ENCODE results near the gene PLA2R1.
"Not testable (repeated sequence)": the region's sequence is repeated elsewhere in the genome, so short reads cannot be mapped to it uniquely, and the experiment has no call there.

PLA2R1 gene

GRCh38 chr2:160063271-160063670 is 856 bp upstream of the PLA2R1 start:
- DNase-seq: no peak

- DNase-seq: no peak
Measured at GRCh38 chr2:160061944-160062291, 497 bp downstream of the PLA2R1 start.

GRCh38 chr2:160061533-160061932 is 882 bp downstream of the PLA2R1 start:
- DNase-seq: no peak

DNA sequence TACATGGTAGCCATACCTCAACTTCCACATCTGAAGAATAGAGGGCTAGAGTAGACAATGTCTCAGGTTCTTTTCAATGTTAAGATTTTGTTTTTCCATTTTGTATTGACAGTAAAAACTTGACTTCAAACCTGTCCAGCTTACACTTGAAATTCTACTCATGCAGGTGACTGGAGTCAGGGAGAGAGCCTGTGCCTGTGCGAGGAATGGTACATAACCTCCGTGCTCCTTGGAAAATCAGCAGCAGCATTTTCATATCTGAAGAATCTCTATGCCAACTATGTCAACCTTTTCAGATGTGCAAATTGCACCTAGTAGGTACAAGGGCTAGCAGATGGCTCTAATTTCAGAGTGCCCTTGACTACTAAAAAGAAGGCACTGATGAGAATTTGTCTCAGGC is 2.1 kb downstream of the PLA2R1 start:
- DNase-seq: no peak

- DNase-seq: no peak
Measured at GRCh38 chr2:160057356-160057755, 5.1 kb downstream of the PLA2R1 start.

DNA sequence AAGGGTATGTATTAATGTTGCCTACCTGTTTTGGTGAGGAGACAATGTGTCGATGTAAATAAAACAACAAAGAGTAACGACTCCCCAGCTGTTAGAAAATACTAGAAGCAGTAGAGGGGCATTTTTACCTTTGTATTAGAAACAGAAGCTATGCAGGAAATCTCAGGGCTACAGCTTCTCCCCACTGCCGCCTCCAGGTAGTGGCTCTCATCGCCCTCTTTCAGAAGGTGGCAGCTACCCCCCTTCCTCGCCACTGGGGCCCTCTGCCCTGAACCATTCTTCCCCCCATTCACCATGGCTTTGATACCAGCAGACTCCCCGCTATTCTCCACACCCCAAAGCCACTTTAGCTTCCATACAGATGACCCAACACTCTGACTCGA is 6.7 kb downstream of the PLA2R1 start:
- DNase-seq: no peak

GRCh38 chr2:160054984-160055725 is 7.3 kb downstream of the PLA2R1 start:
- DNase-seq: no peak

DNA sequence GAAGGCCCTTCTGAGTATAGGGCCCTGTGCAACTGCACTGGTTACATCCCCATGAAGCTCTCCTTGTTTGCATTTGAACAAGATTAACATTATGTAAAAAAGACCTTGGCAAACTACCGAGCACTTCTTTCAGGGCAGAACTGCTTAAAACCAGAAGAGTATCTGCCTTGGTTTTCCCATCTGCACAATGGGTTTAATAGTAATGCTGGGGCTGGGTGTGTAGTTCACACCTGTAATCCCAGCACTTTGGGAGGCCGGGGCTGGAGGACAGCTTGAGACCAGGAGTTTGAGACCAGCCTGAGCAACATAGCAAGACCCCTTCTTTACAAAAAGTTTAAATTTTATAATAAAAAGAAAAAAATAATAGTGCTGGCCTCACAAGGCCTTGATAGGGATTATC is 8.5 kb downstream of the PLA2R1 start:
- DNase-seq: no peak

DNA sequence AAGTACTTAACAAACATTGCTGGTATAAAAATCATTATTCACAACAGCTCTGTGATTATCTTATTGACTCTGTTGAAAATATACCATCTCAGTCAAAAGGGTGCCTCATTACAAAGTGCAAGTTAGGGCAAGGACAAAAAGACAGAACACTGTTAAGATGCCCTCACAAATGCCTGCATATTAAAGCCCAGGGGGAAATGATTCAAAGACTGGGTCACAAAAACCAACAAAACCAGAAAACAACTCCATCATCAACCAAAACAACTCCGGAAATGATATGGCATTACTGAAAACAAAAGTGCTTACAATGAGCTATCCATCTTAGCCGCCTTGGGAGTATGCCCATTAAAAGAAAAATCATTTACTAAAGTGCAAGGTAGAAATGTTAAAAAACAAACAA is 9.9 kb downstream of the PLA2R1 start:
- no peak for DNase-seq

DNA sequence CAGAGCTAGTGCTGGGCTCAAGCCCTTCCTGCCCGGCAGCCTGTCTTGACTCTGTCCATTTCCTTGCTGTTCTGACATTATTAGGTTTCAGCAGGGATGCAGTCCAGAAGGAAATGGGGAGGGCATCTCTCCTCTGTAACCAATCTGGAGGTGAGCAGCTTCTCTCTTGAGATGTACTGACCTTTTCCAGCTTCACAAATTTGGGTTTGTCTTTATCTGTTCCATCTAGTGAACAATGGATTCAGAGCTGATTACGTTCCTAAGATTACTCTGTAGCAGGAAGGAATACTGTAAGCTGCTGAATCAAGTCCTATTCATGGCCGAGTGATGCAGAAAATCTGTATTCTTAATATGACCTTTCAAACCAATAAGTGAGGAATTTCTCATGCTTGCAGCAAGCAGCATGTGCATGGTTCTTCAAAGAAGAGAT is 11.0 kb downstream of the PLA2R1 start:
- DNase-seq: no peak

GRCh38 chr2:160050147-160050546 is 12.3 kb downstream of the PLA2R1 start:
- DNase-seq: no peak

DNA sequence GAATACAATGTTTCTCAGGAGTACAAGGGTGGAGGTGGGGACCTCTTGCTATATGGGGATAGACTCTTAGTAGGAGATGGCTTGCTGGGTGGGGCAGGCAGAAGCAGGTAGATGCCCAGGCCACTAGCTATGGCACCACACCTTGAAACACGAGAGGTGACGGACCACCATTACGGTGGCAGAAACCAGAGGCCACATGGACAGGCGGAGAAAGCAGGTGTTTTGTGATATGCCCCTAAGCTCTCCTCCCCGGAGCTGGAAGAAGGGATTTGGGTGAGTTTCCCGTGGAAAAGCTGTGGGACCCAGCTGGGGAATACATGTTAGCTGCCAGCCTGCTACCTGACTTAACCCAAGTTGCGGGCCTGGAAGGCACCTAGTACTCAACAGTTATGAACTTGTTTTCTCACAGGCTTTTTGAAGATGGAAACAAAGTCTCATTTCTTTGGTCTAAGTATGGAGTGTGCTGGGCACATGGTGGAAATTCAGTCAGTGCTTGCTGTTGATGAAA is 16.7 kb downstream of the PLA2R1 start:
- DNase-seq: no peak

DNA sequence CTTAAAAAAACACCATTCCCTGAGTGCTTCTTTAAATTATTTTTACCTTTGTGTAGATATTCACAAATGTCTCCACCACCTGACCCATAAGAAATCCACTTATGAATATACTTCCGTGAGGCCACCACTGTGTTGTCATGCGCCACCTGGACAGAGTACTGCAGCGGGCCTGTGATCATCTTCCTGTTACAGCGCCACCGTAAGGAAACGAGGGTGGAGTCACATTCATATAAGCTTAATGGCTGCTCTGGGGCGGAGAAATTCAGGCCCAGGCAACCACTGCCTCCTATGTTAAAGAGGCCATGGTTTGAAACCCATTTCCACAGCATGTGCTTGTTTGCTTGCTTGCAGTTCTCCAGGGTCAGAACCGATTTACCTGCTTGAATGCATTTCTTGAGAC is 17.7 kb downstream of the PLA2R1 start:
- DNase-seq: no peak

DNA sequence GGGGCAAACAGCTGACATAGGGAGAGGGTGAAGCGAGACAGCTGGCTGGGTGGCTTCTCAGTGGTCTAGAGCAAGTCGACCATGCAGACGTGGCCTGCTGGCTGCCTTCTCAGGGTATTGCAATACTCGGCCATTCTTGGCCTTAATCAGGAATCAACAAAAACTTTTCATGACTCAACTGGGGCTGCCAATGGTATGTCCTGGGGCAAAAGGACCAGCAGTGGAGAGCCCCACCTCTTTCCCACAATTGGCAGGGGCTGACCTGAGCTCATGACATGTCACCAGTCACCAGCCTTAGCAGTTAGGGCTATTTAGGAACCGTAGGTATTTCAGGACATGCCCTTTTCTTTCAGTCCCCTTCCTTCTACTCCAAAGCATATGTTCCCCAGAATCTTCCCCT is 19.1 kb downstream of the PLA2R1 start:
- no peak for DNase-seq

GRCh38 chr2:160042054-160042453 is 20.4 kb downstream of the PLA2R1 start:
- no peak for DNase-seq

DNA sequence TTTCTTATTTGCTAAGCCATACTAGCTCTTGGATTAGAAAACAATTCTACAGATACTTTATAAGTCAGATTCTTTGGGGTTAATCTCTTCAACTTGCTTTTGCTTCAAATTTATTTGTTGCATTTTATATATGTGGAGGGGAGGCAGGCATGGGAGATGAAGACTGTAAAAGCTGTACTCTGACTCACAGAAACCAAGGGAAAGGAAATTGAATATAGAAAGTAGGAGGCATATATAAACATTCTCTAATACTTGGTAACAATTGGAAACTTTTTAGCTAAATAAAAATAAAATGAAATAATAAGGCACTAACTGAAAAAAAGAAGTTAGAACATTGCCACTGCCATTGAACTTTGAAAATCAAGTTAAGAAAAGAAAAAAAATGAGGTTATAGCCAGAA is 21.3 kb downstream of the PLA2R1 start:
- DNase-seq: no peak

DNA sequence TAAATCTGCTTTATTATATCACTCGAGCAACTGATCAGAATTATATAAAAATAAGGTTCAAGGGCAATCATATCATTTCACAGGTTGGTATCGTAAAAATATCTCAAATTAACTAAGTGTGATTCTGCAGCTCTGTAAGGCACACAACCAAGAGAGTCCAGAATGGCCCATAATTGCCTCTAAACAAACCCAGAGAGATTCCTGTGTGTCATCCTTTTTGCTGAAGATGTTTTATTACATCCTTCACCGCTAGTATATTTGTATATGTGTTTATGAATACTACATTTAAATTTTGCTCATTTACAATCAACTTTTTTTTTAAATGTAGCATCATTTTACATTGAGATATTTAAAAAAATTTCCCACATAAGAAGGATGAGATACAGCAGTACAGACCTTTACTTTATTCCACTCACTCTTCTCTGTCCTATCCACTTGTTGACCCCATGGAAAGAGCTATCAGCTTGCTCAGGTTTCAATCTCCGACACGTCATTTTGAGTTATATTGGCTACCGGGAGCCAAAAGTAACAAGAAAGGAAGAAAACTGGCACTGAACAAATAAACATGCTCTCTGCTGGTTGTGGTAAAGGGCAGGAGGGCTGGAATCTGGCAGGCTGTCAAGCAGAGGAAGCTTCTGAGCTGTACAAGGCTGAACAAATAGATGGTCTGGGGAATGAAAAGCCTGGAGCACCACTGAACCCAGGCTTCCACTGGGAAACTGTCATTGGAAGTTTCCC is 23.1 kb downstream of the PLA2R1 start:
- DNase-seq: no peak

- not testable (repeated sequence) for DNase-seq
Measured at GRCh38 chr2:160038662-160039061, 23.8 kb downstream of the PLA2R1 start.

DNA sequence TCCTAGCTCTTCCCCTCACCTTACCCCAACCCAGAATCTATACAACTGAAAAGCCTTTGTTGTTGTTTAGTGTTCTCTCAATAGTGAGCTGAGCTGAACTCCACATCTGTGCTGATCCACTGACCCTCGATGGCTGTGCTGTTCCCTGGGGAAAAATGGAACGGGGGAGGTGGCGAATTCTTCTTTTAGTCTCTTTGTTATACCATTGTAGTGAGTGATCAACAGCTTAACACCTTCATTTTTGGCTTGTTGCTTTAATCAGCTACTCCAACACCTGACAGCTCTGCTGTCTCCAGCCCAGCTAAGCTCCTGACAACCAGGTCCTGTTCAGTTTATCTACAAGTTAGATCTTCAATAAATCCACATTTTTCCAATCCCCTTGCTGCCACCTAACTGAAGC is 25.7 kb downstream of the PLA2R1 start:
- DNase-seq: no peak

DNA sequence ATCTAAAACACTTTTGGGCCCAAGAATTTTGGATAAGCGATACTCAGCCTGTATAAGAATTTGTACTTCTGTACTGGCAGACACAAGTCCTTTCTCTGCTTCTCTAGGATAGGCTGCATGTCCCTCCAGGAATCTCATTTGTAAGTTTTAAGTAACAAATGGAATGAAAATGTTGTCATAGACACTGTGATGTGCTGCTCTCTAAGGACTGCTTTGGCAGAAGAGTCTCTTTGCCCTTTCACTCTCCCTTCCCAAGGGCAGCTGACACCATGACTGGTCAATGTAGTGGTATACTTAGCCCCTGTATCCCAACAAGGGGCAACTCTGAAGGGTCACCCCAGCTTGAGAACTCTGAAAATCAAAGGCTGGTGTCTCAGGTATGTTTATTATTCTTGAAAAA is 27.3 kb downstream of the PLA2R1 start:
- no peak for DNase-seq

GRCh38 chr2:160034396-160034795 is 28.0 kb downstream of the PLA2R1 start:
- no peak for DNase-seq

GRCh38 chr2:160033732-160034392 is 28.6 kb downstream of the PLA2R1 start:
- no peak for DNase-seq

DNA sequence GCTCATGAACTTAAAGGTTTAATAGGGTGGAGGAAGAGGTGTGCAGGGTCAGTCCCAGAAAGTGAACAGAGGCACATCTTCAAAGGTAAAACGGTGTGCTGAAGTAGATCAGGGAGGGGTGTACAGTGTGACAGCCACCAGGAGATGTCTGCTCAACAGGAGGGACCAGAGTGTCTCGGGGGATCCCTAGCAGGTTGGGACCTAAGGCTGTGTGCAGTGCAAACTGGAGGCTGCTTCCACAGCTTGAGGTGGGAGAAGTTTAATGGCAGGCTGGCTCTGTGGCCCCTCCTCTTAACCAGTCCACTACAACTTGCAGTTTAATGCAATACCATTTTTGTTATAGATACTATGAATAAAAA is 33.2 kb downstream of the PLA2R1 start:
- no peak for DNase-seq

Data from effector CD8-positive, alpha-beta T cell (primary cell).